CD4-positive, alpha-beta T cell treated with Interleukin-12 subunit alpha and Interleukin-12 subunit beta, for 1 hour (primary cell): Measurements from ENCODE around the gene WNT9B.

Experiments used
- DNase-seq: peaks from one replicate; pipeline ENCODE4 v3.0.0-alpha.2; 2020

Gene WNT9B

DNA sequence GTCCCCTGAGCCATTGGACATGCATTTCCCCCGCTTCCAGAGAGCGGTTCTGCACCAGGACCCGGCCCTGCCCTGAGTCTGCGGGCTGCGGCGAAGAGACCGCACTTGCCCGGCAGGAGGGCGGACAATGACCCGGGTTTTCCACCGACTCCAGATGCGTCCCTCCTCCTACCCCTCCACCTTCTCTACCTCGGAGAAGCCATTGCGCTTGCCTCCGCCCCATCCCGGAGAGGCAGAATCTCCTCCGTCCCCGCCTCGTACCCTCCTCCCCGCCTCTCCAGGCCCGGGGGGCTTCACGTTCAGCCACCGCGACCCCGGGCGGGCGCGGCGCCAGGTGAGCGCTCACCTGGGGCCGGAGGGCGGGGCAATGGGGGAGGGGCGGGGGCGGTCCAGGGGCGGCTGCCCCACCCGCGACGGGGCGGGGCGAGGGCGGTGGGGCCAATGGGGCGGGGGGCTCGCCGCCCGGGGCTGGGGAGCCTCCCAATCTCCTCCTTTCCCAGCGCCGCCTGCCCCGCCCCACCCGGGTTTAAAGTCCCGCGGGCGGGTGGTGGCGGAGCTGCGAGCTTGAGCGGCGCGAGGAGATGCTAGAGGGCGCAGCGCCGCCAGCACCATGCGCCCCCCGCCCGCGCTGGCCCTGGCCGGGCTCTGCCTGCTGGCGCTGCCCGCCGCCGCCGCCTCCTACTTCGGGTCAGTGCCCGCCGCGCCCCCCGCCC lies at the start of gene WNT9B:
WNT9B (plus strand) TSS at position 555 of the 713 bp plus-strand sequence; CDS start at position 611, 56 bp downstream.
- DNase-seq: peak; percentile 9

GRCh38 chr17:46802800-46803199 lies 48.6 kb upstream of the WNT9B start:
- no peak for DNase-seq

- DNase-seq: no peak
These were observed 47.8 kb upstream of the WNT9B start for GRCh38 chr17:46803544-46803943.

DNA sequence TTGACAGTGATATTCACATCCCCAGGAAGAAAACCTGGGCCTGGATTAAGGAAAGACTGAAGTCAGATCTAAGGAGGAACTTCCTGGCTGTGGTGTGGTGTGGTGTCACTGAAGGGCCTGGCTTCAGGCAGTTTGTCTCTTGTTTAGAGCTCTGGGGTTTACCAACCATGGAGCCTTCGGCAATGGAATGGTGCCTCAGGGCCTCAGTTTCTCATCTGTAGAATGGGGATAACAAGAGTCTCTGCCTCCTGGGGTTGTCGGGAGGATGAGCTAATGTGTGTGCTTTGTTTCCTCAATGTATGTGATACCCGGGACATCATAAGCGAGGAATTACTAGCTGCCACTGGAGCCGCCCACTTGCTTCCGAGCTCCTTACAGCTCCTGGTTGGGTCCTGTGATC lies 45.6 kb upstream of the WNT9B start:
- DNase-seq: no peak

DNA sequence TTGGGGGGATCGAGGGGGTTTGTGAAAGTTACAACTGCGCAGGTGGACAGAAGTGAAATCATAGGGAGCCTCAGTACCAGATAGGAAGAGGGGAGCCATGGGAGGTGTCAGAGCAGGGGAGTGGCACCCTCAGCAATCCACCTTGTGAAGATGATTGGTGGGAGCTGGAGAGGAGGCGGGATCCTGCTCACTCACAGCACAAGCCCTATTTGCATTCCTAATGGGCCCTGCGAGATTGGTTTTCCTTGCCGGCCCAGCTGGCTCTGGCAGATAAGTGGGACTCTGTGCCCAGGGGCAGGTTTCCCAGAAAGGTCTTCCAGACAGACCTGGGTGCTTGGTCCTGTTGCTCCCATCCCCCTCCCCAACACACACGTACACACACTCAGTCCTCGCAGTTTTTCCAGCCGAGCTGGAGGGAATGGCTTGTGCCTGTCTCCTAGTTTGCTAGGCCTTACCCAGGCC lies 42.2 kb upstream of the WNT9B start:
- DNase-seq: no peak

GRCh38 chr17:46810837-46811236 lies 40.5 kb upstream of the WNT9B start:
- no peak for DNase-seq

DNA sequence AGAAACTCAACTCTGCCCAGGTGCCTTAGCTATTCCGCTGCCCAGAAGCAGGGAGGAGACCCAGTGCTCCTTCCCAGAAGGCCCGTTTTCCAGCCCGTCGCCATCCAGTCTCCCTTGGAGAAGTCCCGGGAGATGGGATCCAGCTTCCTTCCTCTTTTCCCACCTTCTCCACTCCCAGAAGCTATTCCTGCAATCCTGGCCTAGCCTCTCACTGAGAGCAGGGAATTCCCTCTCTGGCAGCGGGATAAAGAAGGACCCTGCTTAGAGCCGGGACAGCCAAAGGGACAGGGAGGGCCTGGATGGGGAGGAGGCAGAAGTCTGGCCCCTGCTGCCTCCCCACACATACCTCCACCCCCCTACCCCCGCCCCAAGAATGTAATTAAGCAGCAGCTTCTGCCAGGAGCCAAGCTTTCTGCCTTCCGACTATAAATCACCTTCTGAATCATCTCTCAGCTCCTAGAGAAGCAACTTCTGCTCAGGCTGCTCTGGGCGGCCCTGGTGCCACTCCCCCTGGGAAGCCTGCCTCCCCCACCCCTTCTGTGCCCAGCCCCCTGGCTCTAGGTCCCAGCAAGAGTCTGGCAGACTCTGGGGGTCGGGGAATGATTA lies 39.3 kb upstream of the WNT9B start:
- DNase-seq: no peak

- DNase-seq: no peak
These were observed 38.6 kb upstream of the WNT9B start for GRCh38 chr17:46812624-46813318.

GRCh38 chr17:46813920-46814319 lies 37.5 kb upstream of the WNT9B start:
- DNase-seq: no peak

GRCh38 chr17:46814446-46814845 lies 36.9 kb upstream of the WNT9B start:
- no peak for DNase-seq

- DNase-seq: no peak
These were observed 35.7 kb upstream of the WNT9B start for GRCh38 chr17:46815474-46816353.

- DNase-seq: no peak
These were observed 34.1 kb upstream of the WNT9B start for GRCh38 chr17:46817151-46817900.

GRCh38 chr17:46817901-46818209 lies 33.5 kb upstream of the WNT9B start:
- DNase-seq: no peak

GRCh38 chr17:46818316-46818928 lies 33.0 kb upstream of the WNT9B start, which contains the start of gene WNT3:
TSS of gene WNT3 (minus strand) at chr17:46818692. CDS start at chr17:46818597, 95 bp downstream.
- DNase-seq: peak; percentile 53

DNA sequence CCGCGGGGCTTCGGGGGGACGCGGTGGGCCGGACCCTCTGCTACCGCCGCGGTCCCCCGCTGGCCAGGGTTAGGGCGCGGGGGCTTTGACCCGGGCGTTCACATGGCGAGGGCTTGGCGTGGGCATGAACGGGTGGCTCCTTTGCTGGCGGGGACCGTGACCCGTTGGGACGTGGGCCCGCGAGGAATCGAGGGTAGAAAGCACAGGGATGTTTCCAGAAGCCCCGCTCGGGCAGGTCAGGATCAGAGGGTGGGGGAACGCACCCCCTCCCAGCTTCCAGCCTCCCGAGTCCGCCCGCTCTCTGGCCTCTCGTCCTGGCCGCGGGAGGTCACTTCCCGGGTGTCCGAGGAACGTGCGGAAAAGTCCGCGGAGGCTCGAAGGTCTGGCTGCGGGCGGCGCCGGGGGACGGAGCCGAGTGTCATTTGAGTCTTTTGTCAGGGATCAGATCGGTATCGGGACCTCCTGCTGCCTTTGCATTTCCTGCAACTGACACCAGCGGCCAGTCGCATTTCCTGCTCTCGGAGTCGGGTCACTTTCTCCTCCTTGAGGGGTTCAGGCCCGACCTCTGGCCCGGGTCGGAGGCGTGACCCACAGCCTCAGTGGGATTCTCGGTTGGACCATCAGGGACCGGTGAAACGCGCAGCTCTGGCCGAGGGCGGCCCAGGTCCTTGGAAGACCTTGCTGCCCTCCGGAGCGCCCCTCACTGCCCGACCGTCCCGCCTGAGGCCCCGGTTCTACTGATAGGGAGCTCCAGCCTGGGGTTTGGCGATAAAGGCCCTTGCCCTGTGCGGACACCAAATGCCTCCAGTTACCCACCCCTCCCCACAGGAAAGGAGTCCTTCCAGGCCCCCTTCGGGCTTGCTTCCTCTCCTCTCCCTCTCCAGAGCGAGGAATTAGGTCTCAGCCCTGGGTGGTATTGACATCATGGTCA lies 32.2 kb upstream of the WNT9B start:
- no peak for DNase-seq

GRCh38 chr17:46819906-46820351 lies 31.5 kb upstream of the WNT9B start:
- no peak for DNase-seq

DNA sequence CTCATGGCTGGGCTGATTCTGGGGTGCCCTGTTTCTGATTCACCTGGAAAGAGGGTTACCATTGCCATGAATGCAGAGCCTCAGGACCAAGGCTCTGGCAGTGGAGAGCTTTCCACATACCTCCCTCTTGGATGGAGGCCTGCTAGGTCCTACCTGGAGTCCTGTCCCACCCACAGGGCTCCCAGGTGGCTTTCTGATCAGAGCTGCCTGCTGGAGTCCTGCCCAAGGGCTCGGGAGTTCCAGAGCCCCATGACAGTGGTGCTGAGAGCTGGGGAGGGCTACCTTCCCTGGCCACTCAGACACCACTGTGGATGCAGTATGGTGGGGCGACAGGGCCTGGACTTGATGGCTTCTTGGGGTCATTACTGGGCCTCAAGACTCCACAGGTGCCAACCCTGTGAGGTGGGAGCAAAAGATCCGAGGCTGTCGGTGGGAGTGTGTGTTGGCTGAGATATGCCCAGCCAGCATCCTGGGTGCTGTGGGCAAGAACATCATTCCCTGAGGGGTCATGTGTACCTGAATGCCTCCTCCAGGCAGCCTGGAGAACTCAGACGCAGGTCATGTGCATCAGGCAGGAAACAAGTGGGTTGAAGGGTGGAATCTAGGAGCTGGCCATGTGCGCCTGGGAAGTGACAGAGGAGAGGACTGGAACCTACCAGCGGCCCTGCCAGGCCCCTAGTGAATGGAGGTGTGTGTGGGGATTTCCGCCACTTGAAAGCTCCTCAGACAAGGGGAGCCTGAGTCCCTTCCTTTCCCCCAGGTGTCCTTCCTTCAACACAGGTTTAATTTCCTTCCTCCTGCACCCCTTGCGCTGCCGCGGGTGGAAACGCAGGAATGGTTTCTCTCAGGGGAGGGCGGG lies 30.6 kb upstream of the WNT9B start:
- no peak for DNase-seq

DNA sequence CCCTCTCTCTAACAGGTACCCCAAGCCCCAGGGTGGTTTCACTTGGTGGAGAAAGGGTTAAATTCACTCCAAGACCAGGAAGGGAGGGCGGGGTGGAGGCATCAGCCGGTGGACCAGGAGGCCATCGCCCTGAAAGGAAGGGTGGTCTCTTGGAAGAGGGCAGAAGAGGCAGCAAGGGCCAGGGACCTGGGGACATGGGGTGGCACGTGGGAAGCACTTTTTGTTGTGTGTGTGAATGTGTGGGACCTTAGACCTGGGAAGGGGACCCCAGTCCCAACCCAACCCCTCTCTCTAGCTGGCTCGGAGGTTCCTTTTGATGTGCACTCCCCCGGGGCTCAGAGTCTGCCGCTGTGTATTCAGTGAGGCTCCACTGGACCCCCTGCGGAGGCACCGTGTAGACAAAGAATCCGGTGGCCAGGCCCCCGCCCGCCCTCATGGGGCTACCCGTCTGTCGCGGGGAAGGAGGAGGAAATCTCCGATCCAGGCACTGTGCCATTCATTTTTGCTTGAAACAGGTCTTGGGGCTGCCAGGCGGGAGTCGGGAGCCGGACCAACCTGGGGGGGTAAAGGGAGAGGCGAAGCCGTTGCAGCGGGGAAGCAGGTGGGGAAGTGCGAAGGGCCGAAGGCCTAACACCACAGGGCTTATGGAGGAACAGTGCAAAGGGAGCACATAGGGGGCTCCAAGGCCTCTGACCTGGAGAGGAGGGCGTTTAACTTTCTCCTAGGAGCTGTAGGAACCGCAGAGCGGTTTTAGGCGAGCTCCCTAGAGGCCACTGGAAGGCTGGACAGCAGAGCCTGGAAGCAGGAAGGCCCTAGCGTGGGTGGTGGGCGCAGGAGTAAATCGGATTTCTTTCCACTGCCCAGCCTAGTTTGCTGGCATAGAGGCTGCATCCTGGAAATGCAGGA lies 29.6 kb upstream of the WNT9B start:
- DNase-seq: no peak
